ENCODE results near the gene XIST.

Gene XIST

DNA sequence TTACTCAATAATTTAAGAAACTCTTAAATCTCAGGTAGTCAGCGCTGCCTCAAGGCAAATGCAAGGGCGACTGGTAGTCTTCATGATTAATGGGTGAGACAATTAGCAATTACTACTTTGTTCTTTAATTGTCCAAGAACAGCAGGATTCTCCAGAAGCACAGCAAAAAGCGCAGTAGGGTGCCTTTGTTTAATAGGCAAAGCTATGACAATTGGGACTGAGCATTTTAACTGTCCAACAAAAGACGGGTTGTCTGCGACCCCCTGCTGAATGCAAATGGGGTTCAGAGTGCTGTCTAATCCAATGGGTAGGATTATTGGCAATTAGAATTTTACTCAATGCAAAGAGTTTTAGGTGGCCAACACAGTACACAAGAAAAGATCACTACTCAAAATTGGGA, 3.4 kb downstream of the XIST start:
- peaks cover 6% of the 10 kb centered on the region for H3K4me1 ChIP-seq (ENCODE audit: control insufficient read depth, insufficient read depth, low read length)
- H3K9me3 ChIP-seq (ENCODE audit: control insufficient read depth, insufficient read depth, low read depth, low read length): no peaks in the 10 kb centered on the region
- H3K27ac ChIP-seq (ENCODE audit: extremely low read depth, low read depth, low read length): peak overlapping the region; percentile 88
- ChIA-PET CTCF (interaction anchor here (0.9 kb wide), 1 partner anchor 497 kb away, joined by 3 read pairs; no protein-coding TSS in a partner anchor), POLR2A (interaction anchor here (0.6 to 6.3 kb wide), 5 partner anchors 9 to 68 kb away, joined by 4 to 82 read pairs (median 56); no protein-coding TSS in a partner anchor)
- TF ChIP-seq OSR2 (tag by site-specific recombination; IDR thresholded peaks at IDR 0.05) (peak; percentile 14; the same call in 1 of the 2 replicates), ZNF843 (tag by site-specific recombination; IDR thresholded peaks at IDR 0.05) (peak; percentile 9; the same call in 1 of the 2 replicates), PRDM1 (tag by site-specific recombination; IDR thresholded peaks at IDR 0.05) (no peak), ZNF157 (tag by site-specific recombination; IDR thresholded peaks at IDR 0.05) (no peak), ZNF623 (tag by site-specific recombination; IDR thresholded peaks at IDR 0.05) (0 out of 2 replicates have a peak, but pooled peaks have one; percentile 4), ZNF654 (tag by site-specific recombination; IDR thresholded peaks at IDR 0.05; ENCODE audit: low read depth) (no peak), ZNF791 (tag by site-specific recombination; IDR thresholded peaks at IDR 0.05) (no peak), ZNF426 (tag by site-specific recombination; IDR thresholded peaks at IDR 0.05) (peak; percentile 7; the same call in 1 of the 2 replicates), HOXA7 (CRISPR knock-in tag; IDR thresholded peaks at IDR 0.05; ENCODE audit: borderline replicate concordance) (no peak), IKZF3 (tag by site-specific recombination; IDR thresholded peaks at IDR 0.05) (0 out of 2 replicates have a peak, but pooled peaks have one; percentile 4), KLF1 (tag by site-specific recombination; IDR thresholded peaks at IDR 0.05) (no peak), ZNF292 (tag by site-specific recombination; IDR thresholded peaks at IDR 0.05; ENCODE audit: borderline replicate concordance, low read depth) (no peak), ZIC2 (tag by site-specific recombination; IDR thresholded peaks at IDR 0.05) (peak; percentile 58), FEZF1 (tag by site-specific recombination; IDR thresholded peaks at IDR 0.05) (peak; percentile 69)
- H3K36me3 ChIP-seq (ENCODE audit: control insufficient read depth in 2 of 2, insufficient read depth in 1 of 2, low read length in 2 of 2): peaks cover 44 to 63% of the 10 kb centered on the region in 2 experiments
- peak overlapping the region; percentile 79 for H3K4me3 ChIP-seq (ENCODE audit: low read depth, low read length)

- CTCF ChIA-PET: no interaction called here
- peak overlapping the region; percentile 88 for H3K27ac ChIP-seq (ENCODE audit: extremely low read depth, low read depth, low read length)
- H3K4me1 ChIP-seq (ENCODE audit: control insufficient read depth, insufficient read depth, low read length): peaks cover 17% of the 10 kb centered on the region
- peaks cover 55 to 74% of the 10 kb centered on the region in 2 experiments for H3K36me3 ChIP-seq (ENCODE audit: control insufficient read depth in 2 of 2, insufficient read depth in 1 of 2, low read length in 2 of 2)
- H3K9me3 ChIP-seq (ENCODE audit: control insufficient read depth, insufficient read depth, low read depth, low read length): no peaks in the 10 kb centered on the region
- H3K4me3 ChIP-seq (ENCODE audit: low read depth, low read length): peak overlapping the region; percentile 79
- POLR2A ChIA-PET: interaction anchor here (0.6 to 6.3 kb wide), 7 partner anchors 8 to 160 kb away, joined by 3 to 82 read pairs (median 10); no protein-coding TSS in a partner anchor
- TF ChIP-seq OSR2 (tag by site-specific recombination; IDR thresholded peaks at IDR 0.05) (no peak), ZNF558 (tag by site-specific recombination; IDR thresholded peaks at IDR 0.05) (no peak), SALL2 (tag by site-specific recombination; IDR thresholded peaks at IDR 0.05; ENCODE audit: borderline replicate concordance) (no peak), ZNF571 (tag by site-specific recombination; IDR thresholded peaks at IDR 0.05) (no peak), YY2 (tag by site-specific recombination; IDR thresholded peaks at IDR 0.05) (no peak), ZNF510 (tag by site-specific recombination; IDR thresholded peaks at IDR 0.05; ENCODE audit: insufficient replicate concordance) (no peak), ZNF362 (tag by site-specific recombination; IDR thresholded peaks at IDR 0.05) (no peak), ZXDB (tag by site-specific recombination; IDR thresholded peaks at IDR 0.05) (0 out of 2 replicates have a peak, but pooled peaks have one; percentile 14), ZNF670 (tag by site-specific recombination; IDR thresholded peaks at IDR 0.05; ENCODE audit: low read depth) (no peak), ZNF768 (tag by site-specific recombination; IDR thresholded peaks at IDR 0.05) (no peak), SP7 (tag by site-specific recombination; IDR thresholded peaks at IDR 0.05) (no peak)
- TF ChIP-seq, protein P1, sequence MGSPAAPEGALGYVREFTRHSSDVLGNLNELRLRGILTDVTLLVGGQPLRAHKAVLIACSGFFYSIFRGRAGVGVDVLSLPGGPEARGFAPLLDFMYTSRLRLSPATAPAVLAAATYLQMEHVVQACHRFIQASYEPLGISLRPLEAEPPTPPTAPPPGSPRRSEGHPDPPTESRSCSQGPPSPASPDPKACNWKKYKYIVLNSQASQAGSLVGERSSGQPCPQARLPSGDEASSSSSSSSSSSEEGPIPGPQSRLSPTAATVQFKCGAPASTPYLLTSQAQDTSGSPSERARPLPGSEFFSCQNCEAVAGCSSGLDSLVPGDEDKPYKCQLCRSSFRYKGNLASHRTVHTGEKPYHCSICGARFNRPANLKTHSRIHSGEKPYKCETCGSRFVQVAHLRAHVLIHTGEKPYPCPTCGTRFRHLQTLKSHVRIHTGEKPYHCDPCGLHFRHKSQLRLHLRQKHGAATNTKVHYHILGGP (tag by site-specific recombination; IDR thresholded peaks at IDR 0.05): no peak
- TF ChIP-seq, protein P2, sequence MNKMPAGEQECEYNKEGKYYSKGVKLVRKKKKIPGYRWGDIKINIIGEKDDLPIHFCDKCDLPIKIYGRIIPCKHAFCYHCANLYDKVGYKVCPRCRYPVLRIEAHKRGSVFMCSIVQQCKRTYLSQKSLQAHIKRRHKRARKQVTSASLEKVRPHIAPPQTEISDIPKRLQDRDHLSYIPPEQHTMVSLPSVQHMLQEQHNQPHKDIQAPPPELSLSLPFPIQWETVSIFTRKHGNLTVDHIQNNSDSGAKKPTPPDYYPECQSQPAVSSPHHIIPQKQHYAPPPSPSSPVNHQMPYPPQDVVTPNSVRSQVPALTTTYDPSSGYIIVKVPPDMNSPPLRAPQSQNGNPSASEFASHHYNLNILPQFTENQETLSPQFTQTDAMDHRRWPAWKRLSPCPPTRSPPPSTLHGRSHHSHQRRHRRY (tag by site-specific recombination; IDR thresholded peaks at IDR 0.05): no peak
- TF ChIP-seq, protein P3, sequence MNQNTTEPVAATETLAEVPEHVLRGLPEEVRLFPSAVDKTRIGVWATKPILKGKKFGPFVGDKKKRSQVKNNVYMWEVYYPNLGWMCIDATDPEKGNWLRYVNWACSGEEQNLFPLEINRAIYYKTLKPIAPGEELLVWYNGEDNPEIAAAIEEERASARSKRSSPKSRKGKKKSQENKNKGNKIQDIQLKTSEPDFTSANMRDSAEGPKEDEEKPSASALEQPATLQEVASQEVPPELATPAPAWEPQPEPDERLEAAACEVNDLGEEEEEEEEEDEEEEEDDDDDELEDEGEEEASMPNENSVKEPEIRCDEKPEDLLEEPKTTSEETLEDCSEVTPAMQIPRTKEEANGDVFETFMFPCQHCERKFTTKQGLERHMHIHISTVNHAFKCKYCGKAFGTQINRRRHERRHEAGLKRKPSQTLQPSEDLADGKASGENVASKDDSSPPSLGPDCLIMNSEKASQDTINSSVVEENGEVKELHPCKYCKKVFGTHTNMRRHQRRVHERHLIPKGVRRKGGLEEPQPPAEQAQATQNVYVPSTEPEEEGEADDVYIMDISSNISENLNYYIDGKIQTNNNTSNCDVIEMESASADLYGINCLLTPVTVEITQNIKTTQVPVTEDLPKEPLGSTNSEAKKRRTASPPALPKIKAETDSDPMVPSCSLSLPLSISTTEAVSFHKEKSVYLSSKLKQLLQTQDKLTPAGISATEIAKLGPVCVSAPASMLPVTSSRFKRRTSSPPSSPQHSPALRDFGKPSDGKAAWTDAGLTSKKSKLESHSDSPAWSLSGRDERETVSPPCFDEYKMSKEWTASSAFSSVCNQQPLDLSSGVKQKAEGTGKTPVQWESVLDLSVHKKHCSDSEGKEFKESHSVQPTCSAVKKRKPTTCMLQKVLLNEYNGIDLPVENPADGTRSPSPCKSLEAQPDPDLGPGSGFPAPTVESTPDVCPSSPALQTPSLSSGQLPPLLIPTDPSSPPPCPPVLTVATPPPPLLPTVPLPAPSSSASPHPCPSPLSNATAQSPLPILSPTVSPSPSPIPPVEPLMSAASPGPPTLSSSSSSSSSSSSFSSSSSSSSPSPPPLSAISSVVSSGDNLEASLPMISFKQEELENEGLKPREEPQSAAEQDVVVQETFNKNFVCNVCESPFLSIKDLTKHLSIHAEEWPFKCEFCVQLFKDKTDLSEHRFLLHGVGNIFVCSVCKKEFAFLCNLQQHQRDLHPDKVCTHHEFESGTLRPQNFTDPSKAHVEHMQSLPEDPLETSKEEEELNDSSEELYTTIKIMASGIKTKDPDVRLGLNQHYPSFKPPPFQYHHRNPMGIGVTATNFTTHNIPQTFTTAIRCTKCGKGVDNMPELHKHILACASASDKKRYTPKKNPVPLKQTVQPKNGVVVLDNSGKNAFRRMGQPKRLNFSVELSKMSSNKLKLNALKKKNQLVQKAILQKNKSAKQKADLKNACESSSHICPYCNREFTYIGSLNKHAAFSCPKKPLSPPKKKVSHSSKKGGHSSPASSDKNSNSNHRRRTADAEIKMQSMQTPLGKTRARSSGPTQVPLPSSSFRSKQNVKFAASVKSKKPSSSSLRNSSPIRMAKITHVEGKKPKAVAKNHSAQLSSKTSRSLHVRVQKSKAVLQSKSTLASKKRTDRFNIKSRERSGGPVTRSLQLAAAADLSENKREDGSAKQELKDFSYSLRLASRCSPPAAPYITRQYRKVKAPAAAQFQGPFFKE (tag by site-specific recombination; IDR thresholded peaks at IDR 0.05; ENCODE audit: borderline replicate concordance): no peak
Measured at GRCh38 chrX:73847991-73848390, 4.5 kb downstream of the XIST start.
